Measurements from ENCODE around the gene UGT1A8. TPM values are rescaled to one million over a fixed set of nuclear protein-coding genes. Genes with fewer than 3 reads are reported as not detected.

The UGT1A8 gene
- total and polyA plus RNA-seq, 9 of the 15 experiments (the other 6 are each of a cell fraction or from before 2014, with no cell fraction given) = 0.04 TPM; not detected in 8

DNA sequence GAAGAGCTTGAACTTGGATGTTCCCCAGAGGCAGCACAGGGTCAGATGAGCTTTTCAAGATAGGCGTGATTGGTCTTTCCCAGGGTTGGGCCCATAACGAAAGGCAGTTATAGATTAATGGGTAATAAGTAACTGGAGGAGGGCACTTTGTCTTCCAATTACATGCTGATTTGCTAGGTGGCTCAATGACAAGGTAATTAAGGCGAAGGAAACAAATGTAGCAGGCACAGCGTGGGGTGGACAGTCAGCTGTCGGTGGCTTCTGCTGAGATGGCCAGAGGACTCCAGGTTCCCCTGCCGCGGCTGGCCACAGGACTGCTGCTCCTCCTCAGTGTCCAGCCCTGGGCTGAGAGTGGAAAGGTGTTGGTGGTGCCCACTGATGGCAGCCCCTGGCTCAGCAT lies 101.1 kb downstream of the UGT1A8 start, which contains the start of gene UGT1A4:
UGT1A4 (plus strand) TSS at position 185 of the 400 bp plus-strand sequence; CDS start at position 270, 85 bp downstream.
- ChIA-PET CTCF (ENCODE audit: low intra/inter-chr PET ratio) (no interaction called here), POLR2A (no interaction called here)
- no peak within 1 kb of the TSS for H3K9ac ChIP-seq (ENCODE audit: insufficient read depth in 1 of 2, low read depth in 2 of 2, low read length in 2 of 2)
- no peaks in the 10 kb centered on the region for H3K9me3 ChIP-seq (replicated peaks; ENCODE audit: control insufficient read depth, insufficient read depth, low read depth, low read length)
- 13% methylated on average over 7 of the region's 7 CpGs for WGBS (ENCODE audit: insufficient coverage, low coverage, missing lambda C conversion rate)
- H3K79me2 ChIP-seq (ENCODE audit: control insufficient read depth, insufficient read depth, low read length) = no peaks in the 10 kb centered on the region
- H3K4me2 ChIP-seq (ENCODE audit: insufficient read depth, low read length) = no peak within 1 kb of the TSS
- no TSS peak for BruUV-seq (replicated peaks)
- peaks cover 0 to 10% of the 10 kb centered on the region in 2 experiments; a peak in 2 of 5 replicates for H3K27me3 ChIP-seq (ENCODE audit: control insufficient read depth in 2 of 2, insufficient read depth in 2 of 2, low read length in 2 of 2)
- H3K27ac ChIP-seq (ENCODE audit: extremely low read depth, low read depth, low read length) = no peak within 1 kb of the TSS
- in situ Hi-C loops (cut with MboI) = no loop called here
- no peak for FAIRE-seq
- intact Hi-C loops (cut with micrococcal nuclease) = loop anchor here (10.0 kb wide), 1 partner anchor 134 kb away; no protein-coding TSS in a partner anchor
- no peak for DNase-seq (ENCODE audit: extremely low read depth in 1 of 4, low spot score in 3 of 4)
- no peaks in the 10 kb centered on the region for H3K4me1 ChIP-seq (replicated peaks in 1 of 2; ENCODE audit: control insufficient read depth in 2 of 2, insufficient read depth in 2 of 2, low read length in 2 of 2)
- ATAC-seq = no peak
- no peaks in the 10 kb centered on the region for H3K36me3 ChIP-seq (ENCODE audit: control insufficient read depth, insufficient read depth, low read length)
- H3K4me3 ChIP-seq = no peak within 1 kb of the TSS
- H4K20me1 ChIP-seq (replicated peaks; ENCODE audit: control insufficient read depth, insufficient read depth, low read length) = no peaks in the 10 kb centered on the region
- H2AFZ ChIP-seq (ENCODE audit: low read depth, low read length) = no peak within 1 kb of the TSS
- H3K9me1 ChIP-seq (ENCODE audit: control insufficient read depth, insufficient read depth, low read length) = no peaks in the 10 kb centered on the region
- no peak for TF ChIP-seq RBM14 (IDR thresholded peaks at IDR 0.05; ENCODE audit: borderline replicate concordance, insufficient read depth, low read depth, low read length)
- no peak for TF ChIP-seq ZNF140 (CRISPR knock-in tag; IDR thresholded peaks at IDR 0.05)
- TF ChIP-seq XRCC4 (IDR thresholded peaks at IDR 0.05; ENCODE audit: extremely low read depth, insufficient read depth, insufficient read length) = no peak
- no peak for TF ChIP-seq GTF2A2 (tag; IDR thresholded peaks at IDR 0.05)
- TF ChIP-seq SPI1 (IDR thresholded peaks at IDR 0.05; ENCODE audit: borderline replicate concordance, low read depth, low read length) = no peak
- TF ChIP-seq TFAM (CRISPR knock-in tag; conservative IDR thresholded peaks at IDR 0.05) = no peak
- no peak for TF ChIP-seq EP300 (IDR thresholded peaks at IDR 0.05; ENCODE audit: low read length)
- no peak for TF ChIP-seq U2AF1 (optimal IDR thresholded peaks at IDR 0.05; ENCODE audit: low read depth, low read length)
- no peak for TF ChIP-seq LCOR (CRISPR knock-in tag; IDR thresholded peaks at IDR 0.05)
- TF ChIP-seq CTBP1 (IDR thresholded peaks at IDR 0.05; ENCODE audit: borderline replicate concordance) = no peak
- TF ChIP-seq CHD2 (IDR thresholded peaks at IDR 0.05; ENCODE audit: low read depth, low read length) = no peak
- TF ChIP-seq TAF7 (tag; IDR thresholded peaks at IDR 0.05) = no peak
- TF ChIP-seq HCFC1 (IDR thresholded peaks at IDR 0.05; ENCODE audit: low read depth, low read length) = no peak
- TF ChIP-seq, protein P1, sequence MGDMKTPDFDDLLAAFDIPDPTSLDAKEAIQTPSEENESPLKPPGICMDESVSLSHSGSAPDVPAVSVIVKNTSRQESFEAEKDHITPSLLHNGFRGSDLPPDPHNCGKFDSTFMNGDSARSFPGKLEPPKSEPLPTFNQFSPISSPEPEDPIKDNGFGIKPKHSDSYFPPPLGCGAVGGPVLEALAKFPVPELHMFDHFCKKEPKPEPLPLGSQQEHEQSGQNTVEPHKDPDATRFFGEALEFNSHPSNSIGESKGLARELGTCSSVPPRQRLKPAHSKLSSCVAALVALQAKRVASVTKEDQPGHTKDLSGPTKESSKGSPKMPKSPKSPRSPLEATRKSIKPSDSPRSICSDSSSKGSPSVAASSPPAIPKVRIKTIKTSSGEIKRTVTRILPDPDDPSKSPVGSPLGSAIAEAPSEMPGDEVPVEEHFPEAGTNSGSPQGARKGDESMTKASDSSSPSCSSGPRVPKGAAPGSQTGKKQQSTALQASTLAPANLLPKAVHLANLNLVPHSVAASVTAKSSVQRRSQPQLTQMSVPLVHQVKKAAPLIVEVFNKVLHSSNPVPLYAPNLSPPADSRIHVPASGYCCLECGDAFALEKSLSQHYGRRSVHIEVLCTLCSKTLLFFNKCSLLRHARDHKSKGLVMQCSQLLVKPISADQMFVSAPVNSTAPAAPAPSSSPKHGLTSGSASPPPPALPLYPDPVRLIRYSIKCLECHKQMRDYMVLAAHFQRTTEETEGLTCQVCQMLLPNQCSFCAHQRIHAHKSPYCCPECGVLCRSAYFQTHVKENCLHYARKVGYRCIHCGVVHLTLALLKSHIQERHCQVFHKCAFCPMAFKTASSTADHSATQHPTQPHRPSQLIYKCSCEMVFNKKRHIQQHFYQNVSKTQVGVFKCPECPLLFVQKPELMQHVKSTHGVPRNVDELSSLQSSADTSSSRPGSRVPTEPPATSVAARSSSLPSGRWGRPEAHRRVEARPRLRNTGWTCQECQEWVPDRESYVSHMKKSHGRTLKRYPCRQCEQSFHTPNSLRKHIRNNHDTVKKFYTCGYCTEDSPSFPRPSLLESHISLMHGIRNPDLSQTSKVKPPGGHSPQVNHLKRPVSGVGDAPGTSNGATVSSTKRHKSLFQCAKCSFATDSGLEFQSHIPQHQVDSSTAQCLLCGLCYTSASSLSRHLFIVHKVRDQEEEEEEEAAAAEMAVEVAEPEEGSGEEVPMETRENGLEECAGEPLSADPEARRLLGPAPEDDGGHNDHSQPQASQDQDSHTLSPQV (IDR thresholded peaks at IDR 0.05) = no peak
- no peak for TF ChIP-seq ZNF431 (CRISPR knock-in tag; IDR thresholded peaks at IDR 0.05)
- no peak for TF ChIP-seq BACH1 (tag; IDR thresholded peaks at IDR 0.05)
- no peak for TF ChIP-seq ASH1L (IDR thresholded peaks at IDR 0.05; ENCODE audit: borderline replicate concordance, low read depth, partially characterized antibody)
